K562 (cell line): ENCODE results near the gene BCAS4. TPM values are rescaled to one million over a fixed set of nuclear protein-coding genes. Genes with fewer than 3 reads are reported as not detected.

ENCODE experiments used
- ASH1L ChIP-seq: fragments of 450-650 bp; IDR thresholded peaks from 2 replicates; pipeline ENCODE4 v1.6.1; 2018; ENCODE audit warnings: borderline replicate concordance, mild to moderate bottlenecking, low read depth; ENCODE audit not compliant: partially characterized antibody
- ATF1 ChIP-seq, 2 experiments: fragments of 450-650 bp in 1 of 2; IDR thresholded peaks; 2 replicates each; pipeline ENCODE4 v1.6.1; 2016; ENCODE audit warnings: missing compliant biosample characterization in 1 of 2, missing genetic modification characterization in 1 of 2
- CREB1 ChIP-seq, 2 experiments: sonication (generic) in 1 of 2; formaldehyde crosslinking in 1 of 2; IDR thresholded peaks; 2 replicates each; pipeline versions ENCODE4 v1.6.1 to v1.8.0; 2012 to 2022; ENCODE audit warnings: inconsistent platforms in 1 of 2, mild to moderate bottlenecking in 1 of 2, missing genetic modification reagents in 1 of 2, moderate library complexity in 1 of 2
- JUN ChIP-seq, 2 experiments: sonication (generic) in 1 of 2; formaldehyde crosslinking in 1 of 2; IDR thresholded peaks; 2 replicates each; pipeline versions ENCODE4 v1.6.1 to v1.8.0; 2012 to 2022; ENCODE audit warnings: borderline replicate concordance in 2 of 2, mild to moderate bottlenecking in 2 of 2, improper control_type of control experiment in 1 of 2, low read depth in 1 of 2, low read length in 1 of 2, missing genetic modification reagents in 1 of 2
- L3MBTL2 ChIP-seq: fragments of 450-650 bp; IDR thresholded peaks from 2 replicates; pipeline ENCODE4 v1.6.1; 2016; ENCODE audit warnings: mild to moderate bottlenecking, moderate library complexity
- MYC ChIP-seq, 2 experiments: fragments of 250-450 bp in 1 of 2; sonication (Bioruptor Pico) in 1 of 2; IDR thresholded peaks; 2 replicates each; pipeline versions ENCODE4 v1.5.1 to v1.6.1; 2012 to 2021; ENCODE audit warnings: low read depth in 2 of 2, borderline replicate concordance in 1 of 2, improper control_type of control experiment in 1 of 2, low read length in 1 of 2, mild to moderate bottlenecking in 1 of 2, moderate library complexity in 1 of 2
- NEUROD1 ChIP-seq: fragments of 150-350 bp; IDR thresholded peaks from 2 replicates; pipeline ENCODE4 v1.6.1; 2014; ENCODE audit warnings: borderline replicate concordance, low read length, low read depth; ENCODE audit not compliant: partially characterized antibody
- NFATC3 ChIP-seq: fragments of 450-650 bp; IDR thresholded peaks from 2 replicates; pipeline ENCODE4 v1.6.1; 2017; ENCODE audit warnings: mild to moderate bottlenecking
- NFE2 ChIP-seq: IDR thresholded peaks from 2 replicates; pipeline ENCODE4 v1.6.1; 2014; ENCODE audit warnings: antibody characterized with exemption, low read depth
- PCBP1 ChIP-seq: fragments of 200-400 bp; formaldehyde crosslinking; IDR thresholded peaks from 2 replicates; pipeline ENCODE4 v1.6.1; 2018; ENCODE audit warnings: mild to moderate bottlenecking, low read depth, low read length; ENCODE audit not compliant: poor library complexity, severe bottlenecking
- RBFOX2 ChIP-seq: fragments of 200-400 bp; formaldehyde crosslinking; IDR thresholded peaks from 2 replicates; pipeline ENCODE4 v1.6.1; 2017; ENCODE audit warnings: low read depth, mild to moderate bottlenecking, low read length, moderate library complexity
- RBM25 ChIP-seq: fragments of 200-400 bp; formaldehyde crosslinking; IDR thresholded peaks from 2 replicates; pipeline ENCODE4 v1.6.1; 2018; ENCODE audit warnings: low read length, low read depth, moderate library complexity; ENCODE audit not compliant: severe bottlenecking
- RBM34 ChIP-seq: fragments of 200-400 bp; formaldehyde crosslinking; IDR thresholded peaks from 2 replicates; pipeline ENCODE4 v1.6.1; 2018; ENCODE audit warnings: low read length, borderline replicate concordance; ENCODE audit not compliant: insufficient read depth
- SMAD4 ChIP-seq: fragments of 250-450 bp; sonication (Bioruptor Pico); conservative IDR thresholded peaks from 2 replicates; pipeline ENCODE4 v1.8.0; 2021; ENCODE audit warnings: inconsistent platforms, mild to moderate bottlenecking, moderate library complexity
- TRIM24 ChIP-seq, 2 experiments: fragments of 450-650 bp; IDR thresholded peaks; 2 replicates each; pipeline ENCODE4 v1.6.1; 2016
- YY1 ChIP-seq, 3 experiments: IDR thresholded peaks; 2 replicates each; pipeline ENCODE4 v1.6.1; 2011; ENCODE audit warnings: low read length in 2 of 3, mild to moderate bottlenecking in 2 of 3, moderate library complexity in 2 of 3, borderline replicate concordance in 1 of 3, control low read depth in 1 of 3, low read depth in 1 of 3; ENCODE audit not compliant: insufficient read depth in 3 of 3, insufficient replicate concordance in 2 of 3, control insufficient read depth in 1 of 3, insufficient read length in 1 of 3; ENCODE audit errors: extremely low read depth in 1 of 3
- ZNF3 ChIP-seq: fragments of 250-450 bp; sonication (Bioruptor Pico); IDR thresholded peaks from 2 replicates; pipeline ENCODE4 v1.5.0; 2021; ENCODE audit warnings: mild to moderate bottlenecking, moderate library complexity
- ZNF444 ChIP-seq: fragments of 250-450 bp; sonication (Bioruptor Pico); IDR thresholded peaks from 2 replicates; pipeline ENCODE4 v1.4.0; 2020; ENCODE audit warnings: mild to moderate bottlenecking, moderate library complexity
- ZNF76 ChIP-seq: fragments of 250-450 bp; sonication (Bioruptor Pico); IDR thresholded peaks from 2 replicates; pipeline ENCODE4 v1.4.0; 2020; ENCODE audit warnings: mild to moderate bottlenecking, moderate library complexity, borderline replicate concordance
- ZNF778 ChIP-seq: fragments of 450-650 bp; formaldehyde crosslinking; IDR thresholded peaks from 2 replicates; pipeline ENCODE4 v1.4.0; 2020; ENCODE audit warnings: mild to moderate bottlenecking, moderate library complexity
- polyA plus RNA-seq, 8 experiments: library from polyadenylated mRNA; depleted of rRNA in 4 of 8; stranded (reverse) in 5 of 8; unstranded in 3 of 8; fragments of >200 nt; fragmentation: Nextera tagmentation in 2 of 8; fragmentation: Illumina TruSeq in 1 of 8; extraction: Ambion mirVana in 2 of 8; extraction: Trizol in 1 of 8; gene quantifications; 2 replicates each; pipeline versions ENCODE4 v1.2.1 to v1.2.3, GENCODE V29; 2011 to 2014; ENCODE audit warnings: inconsistent platforms in 1 of 8, missing spikeins in 1 of 8
- total RNA-seq, 7 experiments: library from RNA; depleted of rRNA in 6 of 7; stranded (reverse); fragments of >200 nt in 6 of 7; fragmentation: Illumina TruSeq in 2 of 7; extraction: Trizol in 2 of 7; gene quantifications; 2 replicates each; pipeline versions ENCODE4 v1.2.1 to v1.2.3, GENCODE V29; 2011 to 2021; ENCODE audit warnings: low replicate concordance in 1 of 7
- TF ChIP-seq, protein P1 (sequence below): sonication (generic); formaldehyde crosslinking; IDR thresholded peaks from 2 replicates; pipeline ENCODE4 v1.9.0; 2022; ENCODE audit warnings: mild to moderate bottlenecking, missing genetic modification reagents
- TF ChIP-seq, protein P2 (sequence below): fragments of 450-650 bp; formaldehyde crosslinking; conservative IDR thresholded peaks from 2 replicates; pipeline ENCODE4 v1.4.0; 2022; ENCODE audit warnings: mild to moderate bottlenecking, missing genetic modification characterization
- TF ChIP-seq, protein P3 (sequence below): sonication (generic); formaldehyde crosslinking; IDR thresholded peaks from 2 replicates; pipeline ENCODE4 v1.8.1; 2022; ENCODE audit warnings: missing genetic modification reagents

Gene BCAS4
- total and polyA plus RNA-seq, 9 of the 15 experiments (the other 6 are each of a cell fraction or from before 2014, with no cell fraction given): 0.15 to 2.3 (median 0.47) TPM

DNA sequence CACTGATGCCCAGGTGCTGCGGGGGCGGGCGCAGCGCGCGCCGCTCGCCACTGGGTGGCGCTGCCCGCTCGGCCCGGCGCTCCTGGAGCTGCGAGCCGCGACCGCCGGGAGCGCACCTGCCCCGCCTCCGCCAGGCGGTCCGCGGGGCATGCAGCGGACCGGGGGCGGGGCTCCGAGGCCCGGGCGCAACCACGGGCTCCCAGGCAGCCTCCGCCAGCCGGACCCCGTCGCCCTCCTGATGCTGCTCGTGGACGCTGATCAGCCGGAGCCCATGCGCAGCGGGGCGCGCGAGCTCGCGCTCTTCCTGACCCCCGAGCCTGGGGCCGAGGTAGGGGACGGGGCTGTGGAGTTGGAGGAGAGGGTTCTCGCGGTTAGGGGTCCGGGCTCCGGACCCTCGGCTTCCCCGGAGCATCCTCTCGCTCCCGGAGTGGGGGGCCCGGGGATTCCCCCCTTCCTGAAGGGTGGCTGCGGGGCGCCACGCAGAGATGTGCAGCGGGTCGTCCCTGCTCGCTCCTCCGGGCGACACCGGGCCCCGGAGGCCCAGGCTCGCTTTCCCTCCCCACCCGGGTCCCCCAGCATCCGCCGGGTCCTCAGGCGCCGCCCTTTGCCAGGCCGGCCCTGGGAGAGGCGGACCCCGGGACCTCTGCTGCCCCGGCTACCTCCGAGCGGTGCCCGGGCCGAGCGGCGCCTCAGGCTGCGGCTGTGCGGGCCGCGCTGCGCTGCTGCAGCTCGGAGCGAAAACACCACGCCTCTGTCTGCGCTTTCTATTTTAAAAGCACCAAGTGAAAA lies at the start of gene BCAS4 (continued):
- TF ChIP-seq RBM34: no peak
- peak; percentile 73 for TF ChIP-seq PCBP1
- TF ChIP-seq, protein P1, sequence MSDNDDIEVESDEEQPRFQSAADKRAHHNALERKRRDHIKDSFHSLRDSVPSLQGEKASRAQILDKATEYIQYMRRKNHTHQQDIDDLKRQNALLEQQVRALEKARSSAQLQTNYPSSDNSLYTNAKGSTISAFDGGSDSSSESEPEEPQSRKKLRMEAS (CRISPR knock-in tag): no peak
- TF ChIP-seq TRIM24 (IDR thresholded peaks at IDR 0.05): no peak
- peak; percentile 97 for TF ChIP-seq RBM25
- peak; percentile 28; the same call in 1 of the 2 replicates for TF ChIP-seq JUN (IDR thresholded peaks at IDR 0.05; ENCODE audit: borderline replicate concordance, low read depth, low read length)
- no peak for TF ChIP-seq JUN (CRISPR knock-in tag; IDR thresholded peaks at IDR 0.05; ENCODE audit: borderline replicate concordance)
- peak; percentile 45 for TF ChIP-seq SMAD4 (CRISPR knock-in tag)
- TF ChIP-seq ZNF778 (CRISPR knock-in tag): no peak
- no peak for TF ChIP-seq CREB1 (IDR thresholded peaks at IDR 0.05)
- no peak for TF ChIP-seq CREB1 (CRISPR knock-in tag; IDR thresholded peaks at IDR 0.05)
- no peak for TF ChIP-seq ZNF76 (CRISPR knock-in tag)
- TF ChIP-seq, protein P2, sequence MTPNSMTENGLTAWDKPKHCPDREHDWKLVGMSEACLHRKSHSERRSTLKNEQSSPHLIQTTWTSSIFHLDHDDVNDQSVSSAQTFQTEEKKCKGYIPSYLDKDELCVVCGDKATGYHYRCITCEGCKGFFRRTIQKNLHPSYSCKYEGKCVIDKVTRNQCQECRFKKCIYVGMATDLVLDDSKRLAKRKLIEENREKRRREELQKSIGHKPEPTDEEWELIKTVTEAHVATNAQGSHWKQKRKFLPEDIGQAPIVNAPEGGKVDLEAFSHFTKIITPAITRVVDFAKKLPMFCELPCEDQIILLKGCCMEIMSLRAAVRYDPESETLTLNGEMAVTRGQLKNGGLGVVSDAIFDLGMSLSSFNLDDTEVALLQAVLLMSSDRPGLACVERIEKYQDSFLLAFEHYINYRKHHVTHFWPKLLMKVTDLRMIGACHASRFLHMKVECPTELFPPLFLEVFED (CRISPR knock-in tag): no peak
- no peak for TF ChIP-seq NEUROD1
- peak in 2 of 3 experiments; percentile 35 to 68 for TF ChIP-seq YY1 (IDR thresholded peaks at IDR 0.05; ENCODE audit: borderline replicate concordance in 1 of 3, control insufficient read depth in 1 of 3, extremely low read depth in 1 of 3, insufficient read depth in 3 of 3, insufficient read length in 1 of 3, insufficient replicate concordance in 2 of 3, low read depth in 1 of 3, low read length in 2 of 3)
- TF ChIP-seq ZNF3 (CRISPR knock-in tag): no peak
- TF ChIP-seq NFATC3: no peak
- TF ChIP-seq ASH1L: no peak
- TF ChIP-seq ATF1 (CRISPR knock-in tag; IDR thresholded peaks at IDR 0.05): no peak
- TF ChIP-seq ATF1 (tag; IDR thresholded peaks at IDR 0.05): no peak
- TF ChIP-seq, protein P3, sequence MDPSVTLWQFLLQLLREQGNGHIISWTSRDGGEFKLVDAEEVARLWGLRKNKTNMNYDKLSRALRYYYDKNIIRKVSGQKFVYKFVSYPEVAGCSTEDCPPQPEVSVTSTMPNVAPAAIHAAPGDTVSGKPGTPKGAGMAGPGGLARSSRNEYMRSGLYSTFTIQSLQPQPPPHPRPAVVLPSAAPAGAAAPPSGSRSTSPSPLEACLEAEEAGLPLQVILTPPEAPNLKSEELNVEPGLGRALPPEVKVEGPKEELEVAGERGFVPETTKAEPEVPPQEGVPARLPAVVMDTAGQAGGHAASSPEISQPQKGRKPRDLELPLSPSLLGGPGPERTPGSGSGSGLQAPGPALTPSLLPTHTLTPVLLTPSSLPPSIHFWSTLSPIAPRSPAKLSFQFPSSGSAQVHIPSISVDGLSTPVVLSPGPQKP (CRISPR knock-in tag): no peak
- TF ChIP-seq MYC (IDR thresholded peaks at IDR 0.05; ENCODE audit: low read depth, low read length): peak; percentile 44; the same call in 1 of the 2 replicates
- no peak for TF ChIP-seq MYC (CRISPR knock-in tag; IDR thresholded peaks at IDR 0.05; ENCODE audit: borderline replicate concordance, low read depth)
- peak; percentile 38; the same call in 1 of the 2 replicates for TF ChIP-seq L3MBTL2
- no peak for TF ChIP-seq ZNF444 (CRISPR knock-in tag)
- TF ChIP-seq RBFOX2: peak; percentile 50; the same call in 1 of the 2 replicates
- no peak for TF ChIP-seq NFE2
